HG03097 (cell line): ENCODE results near the gene ANKMY1.

Experiments
- ATAC-seq: cut with Tn5 transposase; IDR thresholded peaks from one replicate; pipeline ENCODE4 v1.9.1; 2021; ENCODE audit not compliant: unreplicated experiment, low FRiP score

The ANKMY1 gene

GRCh38 chr2:240451791-240452461, 105.9 kb downstream of the ANKMY1 start:
- ATAC-seq = no peak

- no peak for ATAC-seq
These were observed 106.6 kb downstream of the ANKMY1 start for GRCh38 chr2:240451108-240451611.

GRCh38 chr2:240450532-240451107, 107.2 kb downstream of the ANKMY1 start:
- no peak for ATAC-seq

- no peak for ATAC-seq
These were observed 107.8 kb downstream of the ANKMY1 start for GRCh38 chr2:240449764-240450531.

GRCh38 chr2:240448387-240449274, 109.2 kb downstream of the ANKMY1 start:
- no peak for ATAC-seq

GRCh38 chr2:240447934-240448333, 109.9 kb downstream of the ANKMY1 start:
- no peak for ATAC-seq

- no peak for ATAC-seq
These were observed 110.5 kb downstream of the ANKMY1 start for GRCh38 chr2:240447331-240447730.

- no peak for ATAC-seq
These were observed 111.1 kb downstream of the ANKMY1 start for GRCh38 chr2:240446664-240447175.

GRCh38 chr2:240445961-240446663, 111.7 kb downstream of the ANKMY1 start:
- ATAC-seq = no peak

GRCh38 chr2:240444464-240444863, 113.3 kb downstream of the ANKMY1 start:
- no peak for ATAC-seq

- no peak for ATAC-seq
These were observed 113.9 kb downstream of the ANKMY1 start for GRCh38 chr2:240443891-240444301.

- ATAC-seq = no peak
These were observed 114.7 kb downstream of the ANKMY1 start for GRCh38 chr2:240442891-240443715.

- ATAC-seq = no peak
These were observed 115.8 kb downstream of the ANKMY1 start for GRCh38 chr2:240441993-240442411.

GRCh38 chr2:240441326-240441992, 116.3 kb downstream of the ANKMY1 start:
- ATAC-seq = no peak

GRCh38 chr2:240440704-240441320, 117.0 kb downstream of the ANKMY1 start:
- no peak for ATAC-seq

- no peak for ATAC-seq
These were observed 117.5 kb downstream of the ANKMY1 start for GRCh38 chr2:240440251-240440650.

- no peak for ATAC-seq
These were observed 118.1 kb downstream of the ANKMY1 start for GRCh38 chr2:240439698-240440151.
